GM12864 (cell line): ENCODE results near the gene ZNF638.

Source experiments
- DNase-seq: peaks from one replicate; pipeline ENCODE4 v3.0.0-alpha.2; 2011; ENCODE audit warnings: low read depth
- H3K4me3 ChIP-seq: 2 replicates; pipeline ENCODE4 v1.5.1; 2011; ENCODE audit warnings: mild to moderate bottlenecking, low read depth, low read length, control low read depth
- CTCF ChIP-seq: IDR thresholded peaks from 2 replicates; pipeline ENCODE4 v1.5.1; 2011; ENCODE audit warnings: low read depth, mild to moderate bottlenecking, moderate library complexity, low read length, control low read depth, inconsistent platforms; ENCODE audit errors: missing control alignments

Gene ZNF638

DNA sequence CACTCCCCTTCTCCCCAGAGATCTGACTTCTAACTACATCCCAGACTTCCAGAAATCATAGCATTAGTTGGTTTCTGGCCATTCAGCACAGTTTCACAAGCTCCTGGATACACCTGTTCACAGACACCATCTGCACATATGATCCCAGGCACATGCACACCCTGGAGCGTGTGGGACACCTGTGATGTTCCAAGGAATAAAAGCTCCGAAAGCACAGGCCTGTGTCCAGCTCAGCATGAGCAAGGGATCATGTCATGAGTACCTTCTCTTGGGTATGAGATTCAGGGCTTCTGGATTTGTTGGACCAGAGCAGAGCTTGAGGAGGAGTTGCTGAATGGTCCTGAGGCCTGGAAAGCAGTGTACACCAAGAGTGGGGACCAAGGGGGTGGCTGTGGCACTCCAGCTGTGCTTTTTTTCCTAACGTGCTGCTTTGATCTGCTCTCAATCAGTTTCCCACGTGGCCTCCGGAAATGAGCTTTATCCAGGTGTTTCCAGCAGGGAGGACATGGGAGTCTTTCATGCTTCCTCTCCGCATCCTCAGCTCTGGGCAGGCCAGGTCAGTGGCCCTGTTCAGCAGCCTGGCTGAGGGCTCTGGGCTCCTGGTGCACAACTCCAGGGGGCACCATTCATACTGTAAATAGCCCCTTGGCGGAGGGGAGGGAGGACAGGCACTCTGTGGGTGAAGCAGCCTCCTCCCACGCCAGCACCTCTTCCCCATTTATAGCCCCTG, 123.6 kb downstream of the ZNF638 start:
- no peak for DNase-seq
- no peak overlapping the region for H3K4me3 ChIP-seq
- no peak for TF ChIP-seq CTCF

- H3K4me3 ChIP-seq: no peak overlapping the region
- TF ChIP-seq CTCF: no peak
Observed at GRCh38 chr2:71455741-71456569, 124.4 kb downstream of the ZNF638 start.

DNA sequence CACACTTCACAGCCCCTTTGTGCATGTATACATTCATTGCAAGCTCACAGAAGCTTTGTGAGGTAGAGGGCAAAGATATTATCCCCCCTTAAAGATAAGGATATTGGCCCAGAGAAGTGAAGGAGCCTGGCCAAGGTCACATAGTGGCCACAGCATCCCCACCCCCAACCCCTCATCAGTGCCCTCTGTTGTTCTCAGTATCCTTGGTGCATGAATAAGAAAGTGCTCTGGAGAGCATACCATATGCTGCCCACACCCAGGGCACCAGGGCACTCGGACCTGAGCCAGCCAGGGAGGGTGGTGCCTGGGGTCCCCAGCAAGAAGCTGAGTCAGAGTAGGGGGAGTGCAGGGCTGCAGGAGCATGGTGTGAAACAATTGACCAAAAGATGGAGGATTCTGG, 125.0 kb downstream of the ZNF638 start:
- no peak overlapping the region for H3K4me3 ChIP-seq
- no peak for TF ChIP-seq CTCF
- DNase-seq: no peak

More at GRCh38 chr2:71455741-71456569, 124.4 kb downstream of the ZNF638 start:
- DNase-seq: no peak

DNA sequence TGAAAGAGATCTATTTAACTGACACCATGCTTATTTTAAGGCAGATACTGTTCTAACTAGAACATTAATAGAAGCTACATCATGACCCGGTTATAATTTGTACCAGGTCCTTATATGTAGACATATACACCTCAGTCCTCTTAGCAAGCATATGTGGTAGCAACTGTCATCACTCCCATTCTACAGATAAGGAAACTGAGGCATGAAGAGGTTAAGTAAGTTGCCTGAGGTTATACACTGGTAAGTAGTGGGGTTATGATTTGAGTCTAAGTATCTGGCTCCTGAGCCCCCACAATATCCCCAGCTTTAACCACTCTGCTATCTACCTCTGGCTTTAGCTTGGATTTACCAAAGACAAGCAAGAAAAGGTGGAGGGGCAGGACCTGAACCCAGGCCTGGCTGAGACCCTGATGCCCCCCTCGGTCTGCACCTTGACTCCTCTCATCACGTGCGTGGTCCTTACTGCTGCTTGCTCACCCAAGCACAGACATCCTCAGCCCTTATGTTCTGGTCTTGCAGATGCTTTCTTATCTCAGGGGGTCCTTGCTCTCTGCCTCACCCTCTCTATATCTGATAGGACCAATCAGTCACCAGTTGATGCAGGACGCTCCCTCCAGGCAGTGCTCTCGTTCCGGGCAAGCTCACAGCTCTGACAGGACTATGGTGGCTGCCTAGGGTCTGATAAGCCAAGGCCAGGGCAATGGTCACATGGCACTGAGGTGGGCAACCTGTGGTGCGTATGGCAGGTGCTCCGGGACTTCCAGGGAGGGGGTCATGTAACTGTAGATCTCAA, 125.7 kb downstream of the ZNF638 start:
- no peak for DNase-seq
- no peak for TF ChIP-seq CTCF
- no peak overlapping the region for H3K4me3 ChIP-seq

- H3K4me3 ChIP-seq: no peak overlapping the region
- TF ChIP-seq CTCF: no peak
- DNase-seq: no peak
Observed at GRCh38 chr2:71457923-71458322, 126.3 kb downstream of the ZNF638 start.

DNA sequence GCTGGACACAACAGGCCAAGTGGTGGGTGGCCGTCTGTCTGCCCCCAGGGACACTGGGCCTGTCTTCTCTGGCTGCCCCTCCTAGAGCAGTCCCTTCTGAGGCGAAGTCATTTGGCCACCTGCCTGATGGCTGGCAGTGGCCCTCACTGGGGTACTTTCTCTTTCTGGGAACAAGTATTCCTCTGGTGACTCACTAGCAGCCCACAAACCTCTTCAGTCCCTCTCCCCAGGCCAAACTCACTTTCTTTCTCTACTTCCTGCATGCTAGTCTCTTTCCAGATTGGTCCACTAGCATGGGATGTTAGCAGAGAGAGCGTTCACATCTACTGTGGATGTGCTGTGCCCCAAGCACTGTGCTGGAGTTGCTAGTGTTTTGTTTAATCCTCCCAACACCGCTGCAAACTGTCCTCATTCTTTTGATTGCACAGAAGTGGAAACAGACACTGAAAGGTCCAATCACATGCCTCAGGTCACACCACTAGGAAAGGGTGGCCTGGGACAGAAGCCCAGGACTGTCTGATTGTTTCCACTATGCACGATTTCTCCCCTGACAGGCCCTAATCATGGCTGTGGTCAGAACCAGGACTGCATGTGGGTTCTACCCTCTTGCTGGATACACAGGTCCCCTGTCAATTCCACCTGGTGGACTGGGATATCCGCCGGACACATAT, 127.0 kb downstream of the ZNF638 start:
- TF ChIP-seq CTCF: no peak
- H3K4me3 ChIP-seq: no peak overlapping the region
- DNase-seq: no peak
